ENCODE results near the gene ATP6V1G2.

The ATP6V1G2 gene

GRCh38 chr6:31546958-31547726 is 734 bp upstream of the ATP6V1G2 start, which contains the start of gene NFKBIL1:
Gene NFKBIL1, plus strand, starts transcription at chr6:31547608. Its CDS starts 87 bp downstream, at chr6:31547695.
- DNase-seq: peak; percentile 94

GRCh38 chr6:31545291-31545690 is 1.1 kb downstream of the ATP6V1G2 start:
- DNase-seq: no peak

- DNase-seq: no peak
Measured at GRCh38 chr6:31544676-31545075, 1.7 kb downstream of the ATP6V1G2 start.

GRCh38 chr6:31543639-31544038 is 2.8 kb downstream of the ATP6V1G2 start:
- DNase-seq: no peak

GRCh38 chr6:31541658-31542521 is 4.5 kb downstream of the ATP6V1G2 start, which contains the start of gene DDX39B:
Gene DDX39B, minus strand, starts transcription at chr6:31542003. Its CDS starts 1,471 bp downstream, at chr6:31540532.
- DNase-seq: peak; percentile 95

- peak; percentile 70 for DNase-seq
Measured at GRCh38 chr6:31541059-31541657, 5.2 kb downstream of the ATP6V1G2 start.

GRCh38 chr6:31540640-31541039 is 5.8 kb downstream of the ATP6V1G2 start:
- DNase-seq: no peak

- no peak for DNase-seq
Measured at GRCh38 chr6:31538805-31539400, 7.5 kb downstream of the ATP6V1G2 start.

GRCh38 chr6:31535538-31536324 is 10.7 kb downstream of the ATP6V1G2 start:
- DNase-seq: no peak

GRCh38 chr6:31534521-31535040 is 11.8 kb downstream of the ATP6V1G2 start:
- no peak for DNase-seq

- DNase-seq: no peak
Measured at GRCh38 chr6:31534011-31534410, 12.4 kb downstream of the ATP6V1G2 start.

GRCh38 chr6:31533455-31533841 is 13.0 kb downstream of the ATP6V1G2 start:
- DNase-seq: no peak

- DNase-seq: no peak
Measured at GRCh38 chr6:31532644-31533454, 13.6 kb downstream of the ATP6V1G2 start.

- DNase-seq: no peak
Measured at GRCh38 chr6:31531771-31532643, 14.4 kb downstream of the ATP6V1G2 start.

GRCh38 chr6:31531162-31531561 is 15.2 kb downstream of the ATP6V1G2 start:
- no peak for DNase-seq

GRCh38 chr6:31530659-31531058 is 15.7 kb downstream of the ATP6V1G2 start:
- no peak for DNase-seq

GRCh38 chr6:31529329-31530150 is 16.9 kb downstream of the ATP6V1G2 start:
- DNase-seq: no peak

GRCh38 chr6:31528821-31529328 is 17.5 kb downstream of the ATP6V1G2 start, which contains the start of gene MCCD1:
Gene MCCD1, plus strand, starts transcription at chr6:31528962. Its CDS starts 53 bp downstream, at chr6:31529015.
- DNase-seq: no peak
